WI38 (cell line): ENCODE data around the gene GRB2.
"Not testable (repeated sequence)": the region's sequence is repeated elsewhere in the genome, so short reads cannot be mapped to it uniquely, and the experiment has no call there.

Experiments used
- H3K4me3 ChIP-seq: 2 replicates; pipeline ENCODE4 v1.5.1; 2011; ENCODE audit warnings: low read depth, mild to moderate bottlenecking, control low read depth, low read length
- CTCF ChIP-seq: IDR thresholded peaks from 2 replicates; pipeline ENCODE4 v1.5.1; 2012; ENCODE audit warnings: low read depth, mild to moderate bottlenecking, control low read depth, low read length

Gene GRB2

GRCh38 chr17:75289115-75289831 is 116.2 kb downstream of the GRB2 start, which contains the start of gene SLC25A19:
Gene SLC25A19 (minus strand): TSS chr17:75289433. CDS start chr17:75286764, 2,669 bp downstream.
- peak within 1 kb of the TSS; percentile 89 for H3K4me3 ChIP-seq
- TF ChIP-seq CTCF = 0 out of 2 replicates have a peak, but pooled peaks have one; percentile 13

GRCh38 chr17:75288770-75289114 is 116.7 kb downstream of the GRB2 start:
- H3K4me3 ChIP-seq = peak overlapping the region; percentile 89
- TF ChIP-seq CTCF = no peak

GRCh38 chr17:75288359-75288758 is 117.1 kb downstream of the GRB2 start:
- peak overlapping the region; percentile 89 for H3K4me3 ChIP-seq
- TF ChIP-seq CTCF = no peak

DNA sequence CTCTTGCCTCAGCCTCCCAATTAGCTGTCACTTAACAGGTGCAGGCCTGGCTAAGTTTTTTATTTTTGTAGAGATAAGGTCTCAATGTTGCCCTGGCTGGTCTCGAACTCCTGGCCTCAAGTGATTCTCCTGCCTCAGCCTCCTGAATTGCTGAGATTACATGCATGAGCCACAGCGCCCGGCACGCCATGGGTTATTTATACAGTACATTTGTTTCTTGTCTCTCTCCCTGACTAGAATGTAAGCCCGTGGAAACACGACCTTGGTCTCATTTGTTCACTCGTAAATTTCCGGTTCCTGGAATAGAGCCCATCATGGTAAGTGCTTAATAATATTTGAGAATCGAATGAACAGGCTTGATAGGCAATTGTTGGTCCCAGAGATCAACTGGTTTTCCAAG is 118.3 kb downstream of the GRB2 start:
- H3K4me3 ChIP-seq = no peak overlapping the region
- TF ChIP-seq CTCF = no peak

- no peak for TF ChIP-seq CTCF
- no peak overlapping the region for H3K4me3 ChIP-seq
Measured at GRCh38 chr17:75285123-75285522, 120.4 kb downstream of the GRB2 start.

GRCh38 chr17:75280189-75280588 is 125.3 kb downstream of the GRB2 start:
- not testable (repeated sequence) for H3K4me3 ChIP-seq

DNA sequence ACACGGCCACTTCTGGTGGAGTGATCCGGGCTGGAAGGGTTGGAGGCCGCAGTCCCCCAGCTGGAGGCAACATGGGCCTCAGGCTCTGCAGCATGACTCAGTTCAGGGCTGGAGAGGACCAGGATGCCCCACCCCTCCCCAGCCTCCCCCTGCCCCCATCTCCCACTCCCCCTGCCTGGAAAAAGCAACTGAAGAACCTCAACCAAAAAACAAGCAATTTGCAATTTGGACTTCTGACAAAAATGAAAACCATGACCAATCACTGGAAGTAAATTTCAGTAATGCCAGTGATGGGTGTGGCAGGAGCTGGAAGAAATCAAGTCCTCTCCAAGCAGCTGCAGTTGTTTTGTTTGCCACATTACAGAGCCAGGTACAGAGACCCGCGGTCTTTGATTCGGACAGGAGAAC is 127.8 kb downstream of the GRB2 start:
- TF ChIP-seq CTCF = no peak
- H3K4me3 ChIP-seq = no peak overlapping the region

DNA sequence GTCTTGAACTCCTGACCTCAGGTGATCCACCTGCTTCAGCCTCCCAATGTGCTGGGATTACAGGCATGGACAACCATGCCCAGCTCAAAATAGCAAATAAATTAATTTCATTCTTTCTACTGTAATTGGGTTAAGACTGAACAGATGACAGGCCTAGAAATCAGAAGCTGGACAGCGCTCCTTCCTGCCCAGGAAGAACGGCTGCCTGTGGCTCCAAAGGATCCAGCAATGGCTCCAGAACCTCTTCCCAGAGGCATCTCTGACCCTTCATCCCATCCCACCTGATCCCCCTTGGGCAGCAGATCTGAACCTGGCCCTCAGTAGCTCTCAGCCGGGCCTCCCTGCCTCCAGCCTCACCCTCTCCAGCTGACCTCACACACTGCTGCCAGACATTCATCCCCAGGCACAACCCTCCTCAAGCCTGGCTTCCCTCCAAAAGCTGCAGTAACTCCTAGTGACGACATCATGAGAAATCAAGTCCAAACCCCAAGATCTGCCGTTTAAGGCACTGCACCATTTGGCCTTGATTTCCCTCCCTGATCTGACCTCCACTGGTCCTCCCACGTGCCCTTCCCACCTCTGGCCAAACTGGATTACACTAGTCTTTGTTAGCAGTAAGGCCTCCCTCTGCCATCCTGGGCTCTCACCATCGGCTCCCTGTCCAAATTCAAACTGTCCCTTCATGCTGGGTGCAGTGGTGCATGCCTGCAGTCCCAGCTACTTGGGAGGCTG is 131.3 kb downstream of the GRB2 start:
- no peak for TF ChIP-seq CTCF

More for the DNA sequence above, 131.3 kb downstream of the GRB2 start:
- no peak overlapping the region for H3K4me3 ChIP-seq
